ENCODE results near the gene TMPRSS13. TPM values are rescaled to one million over a fixed set of nuclear protein-coding genes. Genes with fewer than 3 reads are reported as not detected.

Gene TMPRSS13
- total and polyA plus RNA-seq, 9 of the 15 experiments (the other 6 are each of a cell fraction or from before 2014, with no cell fraction given): 0.11 to 0.29 (median 0.15) TPM

GRCh38 chr11:117879516-117880480, 49.4 kb downstream of the TMPRSS13 start:
- Histone ChIP-seq H3K9ac (ENCODE audit: insufficient read depth in 1 of 2, low read depth in 2 of 2, low read length in 2 of 2) (no peak overlapping the region), H3K79me2 (ENCODE audit: control insufficient read depth, insufficient read depth, low read length) (no peaks in the 10 kb centered on the region), H3K36me3 (ENCODE audit: control insufficient read depth, insufficient read depth, low read length) (no peaks in the 10 kb centered on the region), H2AFZ (ENCODE audit: low read depth, low read length) (no peak overlapping the region), H3K4me2 (ENCODE audit: insufficient read depth, low read length) (no peak overlapping the region), H3K27me3 (ENCODE audit: control insufficient read depth in 2 of 2, insufficient read depth in 2 of 2, low read length in 2 of 2) (peaks cover 63 to 91% of the 10 kb centered on the region in 2 experiments), H3K9me3 (replicated peaks; ENCODE audit: control insufficient read depth, insufficient read depth, low read depth, low read length) (no peaks in the 10 kb centered on the region), H3K27ac (ENCODE audit: extremely low read depth, low read depth, low read length) (no peak overlapping the region), H4K20me1 (replicated peaks; ENCODE audit: control insufficient read depth, insufficient read depth, low read length) (peaks cover 5% of the 10 kb centered on the region; the same call in 1 of the 2 replicates), H3K9me1 (ENCODE audit: control insufficient read depth, insufficient read depth, low read length) (no peaks in the 10 kb centered on the region), H3K4me1 (replicated peaks in 1 of 2; ENCODE audit: control insufficient read depth in 2 of 2, insufficient read depth in 2 of 2, low read length in 2 of 2) (peaks cover 0 to 11% of the 10 kb centered on the region in 2 experiments; a peak in 2 of 5 replicates), H3K4me3 (no peak overlapping the region)
- 3% methylated on average over 11 of the region's 11 CpGs for WGBS (ENCODE audit: insufficient coverage, low coverage, missing lambda C conversion rate)
- intact Hi-C loops (cut with micrococcal nuclease) (no loop called here), in situ Hi-C loops (cut with MboI) (no loop called here)
- DNase-seq (ENCODE audit: extremely low read depth in 1 of 4, low spot score in 3 of 4): no peak
- no peak for FAIRE-seq
- ChIA-PET CTCF (ENCODE audit: low intra/inter-chr PET ratio) (no interaction called here), POLR2A (no interaction called here)
- BruUV-seq (replicated peaks): no TSS peak
- ATAC-seq: no peak
- no peak for TF ChIP-seq SIN3A (IDR thresholded peaks at IDR 0.05; ENCODE audit: borderline replicate concordance in 2 of 2, control insufficient read depth in 1 of 2, low read depth in 2 of 2, low read length in 2 of 2)
- no peak for TF ChIP-seq MEIS2 (IDR thresholded peaks at IDR 0.05; ENCODE audit: partially characterized antibody)
- TF ChIP-seq ZFP30 (CRISPR knock-in tag; IDR thresholded peaks at IDR 0.05; ENCODE audit: borderline replicate concordance): no peak
- no peak for TF ChIP-seq ATF3 (IDR thresholded peaks at IDR 0.05)
- no peak for TF ChIP-seq ATF3 (CRISPR knock-in tag; conservative IDR thresholded peaks at IDR 0.05)
- TF ChIP-seq E2F1 (CRISPR knock-in tag; IDR thresholded peaks at IDR 0.05): no peak
- no peak for TF ChIP-seq RHOXF2B (CRISPR knock-in tag; conservative IDR thresholded peaks at IDR 0.05)
- TF ChIP-seq ZNF121 (CRISPR knock-in tag; conservative IDR thresholded peaks at IDR 0.05): no peak
- TF ChIP-seq IRF1 (CRISPR knock-in tag; IDR thresholded peaks at IDR 0.05; ENCODE audit: borderline replicate concordance): no peak
- no peak for TF ChIP-seq ZBTB12 (CRISPR knock-in tag; IDR thresholded peaks at IDR 0.05)
- TF ChIP-seq HMBOX1 (IDR thresholded peaks at IDR 0.05): no peak
- TF ChIP-seq MTA3 (IDR thresholded peaks at IDR 0.05; ENCODE audit: borderline replicate concordance): no peak
- TF ChIP-seq MCM7 (IDR thresholded peaks at IDR 0.05): no peak

All from K562 (cell line).